ENCODE measurements around the gene SLC5A2. TPM values are rescaled to one million over a fixed set of nuclear protein-coding genes. Genes with fewer than 3 reads are reported as not detected.
A peak's percentile ranks its signal among the peaks of the same experiment; 100 is the strongest.

The SLC5A2 gene
- polyA plus RNA-seq, 2 of the 4 experiments (the other 2 are of a cell fraction) = 0.09 to 0.46 TPM

DNA sequence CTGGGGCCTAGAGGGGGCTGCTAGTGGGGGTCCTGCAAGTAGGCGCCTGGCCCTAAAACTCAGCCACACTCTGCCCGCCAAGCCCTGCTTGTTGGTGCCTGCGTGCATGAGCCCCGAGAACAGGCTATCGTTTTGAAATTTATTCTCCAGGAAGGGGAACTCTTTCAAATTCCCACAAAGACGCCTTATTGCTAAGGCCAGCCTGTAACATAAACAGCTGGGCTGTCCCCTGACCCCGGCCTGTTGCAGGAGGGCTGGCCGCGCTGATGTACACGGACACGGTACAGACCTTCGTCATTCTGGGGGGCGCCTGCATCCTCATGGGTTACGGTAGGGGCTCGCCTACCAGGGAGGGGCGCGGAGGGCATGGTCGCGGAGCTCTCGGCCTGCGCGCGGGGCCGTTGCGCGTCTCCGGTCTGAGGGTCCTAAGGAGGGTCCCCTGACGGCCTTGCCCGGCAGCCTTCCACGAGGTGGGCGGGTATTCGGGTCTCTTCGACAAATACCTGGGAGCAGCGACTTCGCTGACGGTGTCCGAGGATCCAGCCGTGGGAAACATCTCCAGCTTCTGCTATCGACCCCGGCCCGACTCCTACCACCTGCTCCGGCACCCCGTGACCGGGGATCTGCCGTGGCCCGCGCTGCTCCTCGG lies 4.3 kb downstream of the SLC5A2 start:
- 45% methylated on average over 38 of the region's 48 CpGs for WGBS (ENCODE audit: missing lambda C conversion rate)
- ChIA-PET POLR2A (interaction anchor here (1.6 to 2.2 kb wide), 2 partner anchors 10 to 21 kb away, joined by 4 to 6 read pairs; partner anchors contain the start of gene RUSF1), CTCF (interaction anchor here (0.9 to 1.5 kb wide), 4 partner anchors 11 to 209 kb away, joined by 3 to 4 read pairs (median 4); no protein-coding TSS in a partner anchor)
- DNase-seq (ENCODE audit: low read depth in 1 of 2, low spot score in 1 of 2) (no peak), ATAC-seq (no peak; a peak in 2 of 6 replicates), FAIRE-seq (no peak)
- TF ChIP-seq, protein P1, sequence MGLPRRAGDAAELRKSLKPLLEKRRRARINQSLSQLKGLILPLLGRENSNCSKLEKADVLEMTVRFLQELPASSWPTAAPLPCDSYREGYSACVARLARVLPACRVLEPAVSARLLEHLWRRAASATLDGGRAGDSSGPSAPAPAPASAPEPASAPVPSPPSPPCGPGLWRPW (IDR thresholded peaks at IDR 0.05) = no peak
- TF ChIP-seq NPAS2 (CRISPR knock-in tag; IDR thresholded peaks at IDR 0.05; ENCODE audit: borderline replicate concordance) = no peak
- no peak for TF ChIP-seq PHF8 (IDR thresholded peaks at IDR 0.05; ENCODE audit: borderline replicate concordance, low read depth)
- TF ChIP-seq JUNB (IDR thresholded peaks at IDR 0.05) = no peak
- no peak for TF ChIP-seq EHMT2 (IDR thresholded peaks at IDR 0.05; ENCODE audit: low read depth)
- TF ChIP-seq HDAC2 (IDR thresholded peaks at IDR 0.05) = no peak
- TF ChIP-seq ZNF302 (CRISPR knock-in tag; IDR thresholded peaks at IDR 0.05) = no peak
- no peak for TF ChIP-seq REST (IDR thresholded peaks at IDR 0.05)
- TF ChIP-seq CHD2 (IDR thresholded peaks at IDR 0.05; ENCODE audit: low read length, partially characterized antibody) = no peak
- no peak for TF ChIP-seq HEYL (CRISPR knock-in tag; IDR thresholded peaks at IDR 0.05)
- no peak for TF ChIP-seq ELK1 (IDR thresholded peaks at IDR 0.05; ENCODE audit: low read depth, low read length)
- no peak for TF ChIP-seq CEBPB (IDR thresholded peaks at IDR 0.05)
- TF ChIP-seq MAZ (IDR thresholded peaks at IDR 0.05; ENCODE audit: borderline replicate concordance, low read depth, low read length) = no peak
- no peak for TF ChIP-seq ATOH8 (CRISPR knock-in tag; IDR thresholded peaks at IDR 0.05; ENCODE audit: low read depth)
- no peak for TF ChIP-seq MAX (IDR thresholded peaks at IDR 0.05)
- TF ChIP-seq KDM5A (IDR thresholded peaks at IDR 0.05) = no peak
- no peak for TF ChIP-seq TP53 (CRISPR knock-in tag; IDR thresholded peaks at IDR 0.05)
- TF ChIP-seq, protein P2, sequence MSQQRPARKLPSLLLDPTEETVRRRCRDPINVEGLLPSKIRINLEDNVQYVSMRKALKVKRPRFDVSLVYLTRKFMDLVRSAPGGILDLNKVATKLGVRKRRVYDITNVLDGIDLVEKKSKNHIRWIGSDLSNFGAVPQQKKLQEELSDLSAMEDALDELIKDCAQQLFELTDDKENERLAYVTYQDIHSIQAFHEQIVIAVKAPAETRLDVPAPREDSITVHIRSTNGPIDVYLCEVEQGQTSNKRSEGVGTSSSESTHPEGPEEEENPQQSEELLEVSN (IDR thresholded peaks at IDR 0.05; ENCODE audit: borderline replicate concordance, low read depth) = no peak
- no peak for TF ChIP-seq POLR2A (IDR thresholded peaks at IDR 0.05; ENCODE audit: low read length)
- no peak for TF ChIP-seq ZSCAN20 (CRISPR knock-in tag; IDR thresholded peaks at IDR 0.05)
- Histone ChIP-seq H3K4me1 (peaks cover 17% of the 10 kb centered on the region; the same call in 2 of the 3 replicates), H3K9me3 (no peaks in the 10 kb centered on the region), H3K4me3 (peak overlapping the region; percentile 56), H3K27ac (peak overlapping the region; percentile 59 to 82; a peak in 5 of 6 replicates), H3K4me2 (peak overlapping the region; percentile 97)
